Activated T-helper 1 cell treated with anti-CD3 and anti-CD28 coated beads, Interleukin-2, amount 50 U/mL, for 16 hours (primary cell): ENCODE measurements around the gene DMRT2.

Source experiments
- DNase-seq, 2 donors: peaks; one replicate each; pipeline ENCODE4 v3.0.0-alpha.2; 2020; ENCODE audit warnings: low read depth in 1 of 2, low spot score in 1 of 2

DMRT2 gene

DNA sequence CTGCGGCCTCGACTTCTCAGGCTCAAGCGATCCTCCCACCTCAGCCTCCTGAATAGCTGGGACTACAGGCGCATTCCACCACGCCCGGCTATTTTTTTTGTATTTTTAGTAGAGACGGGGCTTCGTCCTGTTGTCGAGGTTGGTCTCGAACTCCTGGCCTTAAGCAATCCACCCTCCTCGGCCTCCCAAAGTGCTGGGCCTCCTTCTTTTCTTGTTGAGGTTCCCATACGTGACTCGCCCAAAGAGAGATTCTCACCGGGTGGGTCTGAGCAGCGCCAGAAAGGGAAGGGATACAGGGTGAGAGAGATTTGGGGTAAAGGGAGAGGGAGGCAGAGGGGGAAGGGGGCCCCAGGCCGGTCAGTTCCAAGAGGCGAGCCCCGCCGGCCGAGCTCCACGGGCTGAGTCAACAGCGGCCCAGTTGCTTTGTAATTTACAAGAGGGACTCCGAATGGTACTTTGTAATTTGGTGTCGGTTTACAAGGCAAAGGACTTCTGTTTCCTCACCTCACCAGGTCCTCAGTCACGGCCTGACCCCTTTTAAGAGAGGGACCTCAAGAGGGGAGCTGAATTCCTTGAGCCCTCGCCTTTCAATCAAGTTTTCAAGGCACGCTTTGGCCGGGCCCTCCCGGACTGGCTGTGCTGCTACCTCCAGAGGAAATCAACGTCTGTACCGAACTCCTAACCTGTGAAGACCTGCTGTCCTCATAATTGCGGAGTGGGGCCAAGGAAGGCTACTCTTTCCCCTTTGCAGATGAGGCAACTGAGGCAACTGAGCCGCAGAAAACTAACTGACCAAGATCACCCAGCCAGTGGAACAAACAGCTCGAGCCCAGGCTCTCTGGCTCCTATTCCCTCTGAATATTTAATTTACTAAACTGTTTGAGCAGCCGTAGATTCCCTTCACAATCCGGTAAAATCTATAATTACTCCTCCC lies 3.3 kb upstream of the DMRT2 start:
- no peak for DNase-seq

DNA sequence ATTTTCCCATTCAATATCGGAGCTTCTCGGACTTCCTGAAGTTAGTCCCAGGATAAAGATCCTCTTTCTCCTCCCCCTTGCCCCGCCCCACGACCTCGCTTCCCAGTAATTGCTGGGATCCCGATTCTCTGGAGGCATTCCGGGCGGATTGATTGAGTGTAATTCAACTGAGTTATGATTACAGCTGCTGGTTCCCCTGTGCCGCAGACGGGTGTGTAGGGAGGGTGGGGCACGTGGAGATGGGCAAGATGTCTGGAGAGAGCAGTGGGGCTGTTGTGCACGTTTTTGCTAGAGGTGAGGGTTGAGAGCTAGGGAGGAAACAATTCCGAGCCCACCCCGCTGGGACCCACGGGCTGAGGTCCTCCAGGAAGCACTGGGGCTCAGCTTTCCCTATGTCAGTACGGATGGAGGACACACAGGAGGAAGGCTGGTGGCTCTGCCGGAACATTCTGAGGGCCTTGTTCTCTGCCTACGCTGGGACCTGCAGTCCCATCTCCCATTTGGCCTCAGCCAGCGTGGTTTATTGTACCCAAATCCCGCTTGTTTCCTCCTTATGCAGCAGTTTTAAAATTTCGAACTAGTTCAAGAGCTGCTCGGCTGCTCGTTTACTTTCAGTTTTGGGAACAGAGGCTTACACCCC lies 2.4 kb upstream of the DMRT2 start:
- DNase-seq = no peak

DNA sequence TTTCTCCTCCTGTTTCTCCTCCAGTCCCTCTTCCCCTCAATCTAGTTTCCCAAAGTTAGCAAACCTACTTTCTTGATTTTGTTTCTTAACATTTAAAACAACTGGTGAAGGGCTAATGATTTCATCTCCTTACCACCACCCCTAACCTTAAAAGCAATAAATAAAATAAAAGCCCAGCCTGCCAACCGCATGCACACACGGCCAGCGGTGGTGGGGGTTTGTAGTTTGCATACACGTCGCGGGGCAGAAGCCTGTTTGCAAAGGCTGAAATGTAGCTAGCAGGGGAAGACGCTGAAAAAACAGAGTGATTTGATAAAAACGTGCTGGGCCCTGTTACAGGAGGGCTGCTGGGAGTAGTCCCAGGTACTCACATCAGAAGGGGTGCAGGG lies 1.9 kb upstream of the DMRT2 start:
- DNase-seq = no peak

- no peak for DNase-seq
These were observed 1.3 kb upstream of the DMRT2 start for GRCh38 chr9:1048811-1049210.

- DNase-seq = no peak
These were observed 516 bp upstream of the DMRT2 start for GRCh38 chr9:1049641-1050040.

GRCh38 chr9:1051210-1051583 lies 1.0 kb downstream of the DMRT2 start:
- no peak for DNase-seq

DNA sequence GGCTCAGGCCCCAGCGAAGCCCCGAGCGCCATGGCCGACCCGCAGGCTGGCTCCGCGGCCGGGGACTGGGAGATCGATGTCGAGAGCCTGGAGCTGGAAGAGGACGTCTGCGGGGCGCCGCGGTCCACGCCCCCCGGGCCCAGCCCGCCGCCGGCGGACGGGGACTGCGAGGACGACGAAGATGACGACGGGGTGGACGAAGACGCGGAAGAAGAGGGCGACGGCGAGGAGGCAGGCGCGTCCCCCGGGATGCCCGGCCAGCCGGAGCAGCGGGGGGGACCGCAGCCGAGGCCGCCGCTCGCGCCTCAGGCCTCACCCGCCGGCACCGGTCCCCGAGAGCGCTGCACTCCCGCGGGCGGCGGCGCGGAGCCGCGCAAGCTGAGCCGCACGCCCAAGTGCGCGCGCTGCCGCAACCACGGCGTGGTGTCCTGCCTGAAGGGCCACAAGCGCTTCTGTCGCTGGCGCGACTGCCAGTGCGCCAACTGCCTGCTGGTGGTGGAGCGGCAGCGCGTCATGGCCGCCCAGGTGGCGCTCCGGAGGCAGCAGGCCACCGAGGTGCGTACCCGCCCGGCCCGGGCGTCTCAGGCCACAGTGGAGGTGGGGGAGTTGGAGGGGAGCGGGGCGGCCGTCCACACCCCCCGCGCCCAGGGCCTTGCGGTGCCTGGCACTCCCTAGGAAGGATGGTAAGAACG lies 1.6 kb downstream of the DMRT2 start:
- no peak for DNase-seq

DNA sequence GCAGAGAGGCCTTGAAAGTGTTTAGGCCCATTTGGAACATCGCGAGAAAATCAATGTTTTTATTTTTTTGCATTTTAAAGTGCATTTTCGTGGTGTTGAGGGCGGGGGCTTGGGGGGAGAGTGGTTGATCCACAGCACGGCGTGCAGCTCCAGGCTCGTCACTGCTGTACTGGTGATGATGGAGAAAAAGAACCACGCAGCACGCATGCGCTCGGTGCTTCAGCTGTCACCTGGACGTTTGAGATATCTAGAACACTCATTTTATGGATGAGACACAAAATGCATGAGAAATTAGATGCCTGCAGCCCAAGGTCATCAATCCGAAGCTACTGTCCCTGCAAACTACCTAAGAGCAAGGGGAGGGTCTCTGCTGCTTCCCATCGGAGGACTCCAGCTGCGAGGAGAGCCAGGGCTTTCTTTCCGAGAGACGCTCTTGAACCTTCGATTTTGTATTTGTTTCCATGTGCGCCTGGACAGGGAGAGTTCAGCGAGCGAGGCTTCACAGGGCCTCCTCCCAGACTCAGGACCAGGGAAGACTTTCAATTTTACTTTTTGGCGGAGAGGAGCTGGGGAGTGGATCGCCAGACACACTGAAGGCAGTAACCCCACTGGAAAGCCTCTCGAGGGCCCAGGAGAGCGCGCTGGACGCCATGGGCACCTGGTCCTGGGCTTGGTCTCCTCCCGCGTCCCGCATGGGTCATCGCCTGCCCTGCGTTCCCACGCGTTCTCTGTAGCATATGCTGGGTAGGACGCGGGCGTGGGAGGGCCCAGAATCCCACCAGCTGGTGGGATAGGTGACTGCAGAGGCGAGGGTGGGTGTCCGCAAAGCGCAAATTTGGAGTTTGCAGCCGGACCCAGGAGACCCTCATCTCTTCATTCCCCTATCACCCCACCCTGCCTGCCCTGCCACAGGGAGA lies 2.5 kb downstream of the DMRT2 start:
- DNase-seq = no peak

GRCh38 chr9:1053282-1053621 lies 3.1 kb downstream of the DMRT2 start:
- DNase-seq = no peak

- no peak for DNase-seq
These were observed 3.8 kb downstream of the DMRT2 start for GRCh38 chr9:1053986-1054425.

DNA sequence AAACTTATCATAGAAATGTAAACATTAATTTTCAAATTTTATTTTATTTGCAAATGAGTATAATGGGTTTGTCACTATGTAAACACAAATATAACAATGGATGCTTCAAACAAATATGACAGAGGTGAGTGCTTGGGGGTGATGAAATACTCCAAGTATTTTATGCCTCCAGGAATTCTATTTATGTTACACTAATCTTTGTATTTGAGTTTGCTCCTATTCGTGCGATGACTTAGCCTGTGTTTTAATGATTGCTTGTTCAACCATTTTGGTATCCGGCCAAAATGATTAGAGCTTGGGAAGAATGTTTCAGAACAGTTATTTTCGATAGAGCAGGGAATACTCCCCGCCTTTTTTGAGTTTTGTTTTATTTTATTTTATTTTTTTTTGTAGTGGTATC lies 5.0 kb downstream of the DMRT2 start:
- DNase-seq = no peak

DNA sequence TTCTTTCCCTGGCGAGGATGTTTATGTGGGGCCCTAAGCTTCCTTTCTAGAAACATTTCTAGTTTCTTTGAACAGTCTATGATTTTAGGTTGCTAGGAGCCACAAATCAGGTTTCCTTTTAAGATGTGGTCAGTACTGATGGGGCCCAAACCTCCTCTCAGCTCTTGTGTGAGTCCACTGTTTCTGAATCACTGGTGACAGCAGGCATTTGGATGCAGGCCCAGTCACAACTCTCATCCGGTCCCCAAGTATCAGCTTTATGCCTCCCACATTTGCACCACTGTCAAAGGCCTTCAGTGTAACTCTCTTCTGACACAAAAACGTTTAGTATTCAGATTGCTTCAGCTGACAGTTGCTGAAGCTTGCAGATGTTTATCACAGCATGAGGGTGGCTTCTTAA lies 7.8 kb downstream of the DMRT2 start:
- DNase-seq = no peak

DNA sequence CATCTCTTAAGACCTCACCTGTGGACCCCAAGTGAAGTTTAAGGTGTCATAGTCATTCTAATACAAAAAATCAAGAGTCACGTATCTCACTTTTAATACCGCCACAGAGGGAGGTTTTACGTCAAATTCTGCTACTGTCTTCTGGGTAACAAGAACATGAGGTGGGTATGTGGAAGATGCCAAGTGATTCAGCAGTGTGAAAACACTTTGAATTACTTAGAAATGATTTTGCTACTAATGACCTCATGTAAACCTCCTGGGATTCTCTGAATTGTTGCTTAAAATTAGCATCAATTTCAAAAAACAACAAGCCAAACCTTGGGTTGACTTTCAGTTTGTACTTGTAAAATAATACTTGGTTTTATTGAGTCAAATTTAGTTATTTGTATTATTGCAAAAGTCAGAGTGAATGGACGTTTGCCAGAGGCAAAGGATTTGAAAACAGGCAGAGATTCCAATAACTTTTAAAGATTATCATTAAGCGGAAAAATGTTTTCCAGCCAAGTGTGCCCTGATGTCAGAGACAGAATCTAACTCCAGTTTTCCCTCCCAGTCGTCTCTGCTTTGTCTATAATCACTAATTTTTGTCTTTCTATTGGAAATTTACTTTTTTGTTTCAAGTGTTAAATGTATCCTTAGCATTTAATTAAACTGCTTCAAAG lies 8.8 kb downstream of the DMRT2 start:
- DNase-seq = no peak

- DNase-seq = no peak
These were observed 15.0 kb downstream of the DMRT2 start for GRCh38 chr9:1065130-1065529.

DNA sequence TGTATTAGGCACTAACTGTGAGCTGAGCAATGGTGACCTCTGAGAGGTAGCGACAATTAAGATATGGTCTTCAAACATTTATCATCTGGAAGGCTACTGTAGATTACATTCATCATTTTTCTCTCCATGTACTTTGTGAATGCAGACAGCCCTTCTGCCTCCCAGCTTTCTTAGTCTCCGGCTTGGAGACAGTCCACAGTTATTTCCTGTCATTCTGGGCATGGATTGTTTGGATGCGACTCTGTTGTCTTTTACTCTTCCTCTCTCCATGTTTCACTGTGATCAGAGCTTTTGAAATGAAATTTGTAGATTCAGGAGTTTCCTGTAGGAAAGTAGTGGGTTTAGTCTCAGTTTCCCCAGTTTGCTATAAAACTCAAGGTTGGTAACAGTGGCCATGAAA lies 20.5 kb downstream of the DMRT2 start:
- DNase-seq = no peak

DNA sequence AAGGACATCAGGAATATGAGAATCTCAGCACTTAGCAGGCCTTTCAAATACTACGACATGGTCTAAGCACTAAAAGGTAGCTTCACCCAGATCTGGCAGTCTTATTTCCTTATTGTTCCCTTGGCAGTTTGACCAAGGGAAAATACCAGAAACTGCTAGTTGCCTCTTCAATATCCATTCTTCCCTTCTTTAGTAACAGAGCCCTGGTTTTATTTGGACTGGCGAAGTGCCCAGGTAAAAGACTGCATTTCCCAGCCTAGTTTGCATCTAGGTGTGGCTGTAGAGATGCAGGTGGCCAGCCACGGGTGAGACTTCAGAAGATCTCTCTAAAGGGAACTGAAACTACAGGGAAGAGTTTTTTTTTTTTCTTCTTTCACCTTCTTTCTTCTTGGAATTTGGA lies 21.6 kb downstream of the DMRT2 start:
- DNase-seq = no peak

- no peak for DNase-seq
These were observed 23.3 kb downstream of the DMRT2 start for GRCh38 chr9:1073497-1073896.

DNA sequence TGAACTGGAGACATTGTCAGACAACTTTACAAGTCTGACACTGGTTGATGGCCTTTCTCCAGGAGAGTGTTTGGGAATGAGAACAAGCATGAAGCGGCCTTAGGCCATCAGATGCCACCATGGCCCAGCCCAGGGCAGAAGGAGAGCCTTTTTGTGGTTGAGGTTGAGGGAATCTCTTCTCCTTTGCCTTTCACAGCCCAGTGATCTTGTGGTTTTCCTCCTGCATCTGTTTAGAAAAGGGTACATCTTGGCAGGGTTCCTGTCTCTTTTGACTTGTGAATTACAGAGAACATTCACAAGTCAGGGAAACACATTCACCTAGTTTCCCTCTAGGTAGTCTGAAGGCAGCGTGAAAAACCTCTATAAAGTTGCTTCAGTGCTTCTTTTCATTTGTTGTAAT lies 27.5 kb downstream of the DMRT2 start:
- DNase-seq = no peak

- DNase-seq = no peak
These were observed 33.3 kb downstream of the DMRT2 start for GRCh38 chr9:1083325-1083913.

DNA sequence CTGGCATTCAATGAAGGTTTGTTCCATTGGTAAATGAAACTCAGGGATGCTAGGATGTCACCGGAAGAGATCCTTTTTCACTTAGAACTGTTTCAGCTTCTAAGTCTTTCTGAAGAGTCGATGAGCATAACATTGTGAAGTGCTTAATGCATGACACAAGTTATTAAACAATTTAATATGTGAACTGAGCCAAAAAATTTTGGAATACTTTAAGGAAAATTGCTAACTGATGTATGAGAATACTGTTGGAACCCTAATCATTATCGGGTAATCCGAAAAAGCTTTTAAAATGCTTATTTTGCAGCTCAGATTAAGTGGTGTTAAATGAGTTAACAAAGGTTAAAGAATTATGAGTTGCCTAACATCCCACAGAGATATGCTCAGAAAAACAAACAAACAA lies 34.9 kb downstream of the DMRT2 start:
- DNase-seq = no peak
